SK-N-SH (cell line): ENCODE data around the gene RNF4.

Experiments used
- EP300 ChIP-seq, 2 experiments: IDR thresholded peaks; 2 replicates each; pipeline versions ENCODE4 v1.4.0 to v1.6.1; 2012; ENCODE audit warnings: borderline replicate concordance in 1 of 2, low read depth in 1 of 2, low read length in 1 of 2
- MXI1 ChIP-seq: IDR thresholded peaks from 2 replicates; pipeline ENCODE4 v1.6.1; 2012; ENCODE audit warnings: mild to moderate bottlenecking, low read depth, low read length, improper control_type of control experiment
- NRF1 ChIP-seq: IDR thresholded peaks from 2 replicates; pipeline ENCODE4 v1.6.1; 2012; ENCODE audit warnings: low read depth, mild to moderate bottlenecking, low read length
- POLR2AphosphoS5 ChIP-seq: IDR thresholded peaks from 2 replicates; pipeline ENCODE4 v1.6.1; 2012; ENCODE audit warnings: low read depth, low read length
- RCOR1 ChIP-seq: fragments of 150-350 bp; IDR thresholded peaks from 2 replicates; pipeline ENCODE4 v1.6.1; 2017; ENCODE audit warnings: antibody characterized with exemption, low read length
- RXRA ChIP-seq: IDR thresholded peaks from 2 replicates; pipeline ENCODE4 v1.4.0; 2012; ENCODE audit warnings: low read depth, mild to moderate bottlenecking, borderline replicate concordance
- SMC3 ChIP-seq: IDR thresholded peaks from 2 replicates; pipeline ENCODE4 v1.6.1; 2012; ENCODE audit warnings: low read depth, low read length, improper control_type of control experiment
- TEAD4 ChIP-seq: IDR thresholded peaks from 2 replicates; pipeline ENCODE4 v1.4.0; 2012; ENCODE audit warnings: mild to moderate bottlenecking, borderline replicate concordance; ENCODE audit not compliant: insufficient read depth
- YY1 ChIP-seq: IDR thresholded peaks from 2 replicates; pipeline ENCODE4 v1.4.0; 2012; ENCODE audit warnings: low read depth, mild to moderate bottlenecking
- TF ChIP-seq, protein P1 (sequence below): fragments of 150-350 bp; IDR thresholded peaks from 2 replicates; pipeline ENCODE4 v1.6.1; 2016; ENCODE audit warnings: mild to moderate bottlenecking, low read depth, low read length
- TF ChIP-seq, protein P2 (sequence below): fragments of 200-600 bp; sonication (generic); IDR thresholded peaks from 2 replicates; pipeline ENCODE4 v1.6.1; 2017; ENCODE audit warnings: antibody characterized with exemption, mild to moderate bottlenecking, moderate library complexity

DNA sequence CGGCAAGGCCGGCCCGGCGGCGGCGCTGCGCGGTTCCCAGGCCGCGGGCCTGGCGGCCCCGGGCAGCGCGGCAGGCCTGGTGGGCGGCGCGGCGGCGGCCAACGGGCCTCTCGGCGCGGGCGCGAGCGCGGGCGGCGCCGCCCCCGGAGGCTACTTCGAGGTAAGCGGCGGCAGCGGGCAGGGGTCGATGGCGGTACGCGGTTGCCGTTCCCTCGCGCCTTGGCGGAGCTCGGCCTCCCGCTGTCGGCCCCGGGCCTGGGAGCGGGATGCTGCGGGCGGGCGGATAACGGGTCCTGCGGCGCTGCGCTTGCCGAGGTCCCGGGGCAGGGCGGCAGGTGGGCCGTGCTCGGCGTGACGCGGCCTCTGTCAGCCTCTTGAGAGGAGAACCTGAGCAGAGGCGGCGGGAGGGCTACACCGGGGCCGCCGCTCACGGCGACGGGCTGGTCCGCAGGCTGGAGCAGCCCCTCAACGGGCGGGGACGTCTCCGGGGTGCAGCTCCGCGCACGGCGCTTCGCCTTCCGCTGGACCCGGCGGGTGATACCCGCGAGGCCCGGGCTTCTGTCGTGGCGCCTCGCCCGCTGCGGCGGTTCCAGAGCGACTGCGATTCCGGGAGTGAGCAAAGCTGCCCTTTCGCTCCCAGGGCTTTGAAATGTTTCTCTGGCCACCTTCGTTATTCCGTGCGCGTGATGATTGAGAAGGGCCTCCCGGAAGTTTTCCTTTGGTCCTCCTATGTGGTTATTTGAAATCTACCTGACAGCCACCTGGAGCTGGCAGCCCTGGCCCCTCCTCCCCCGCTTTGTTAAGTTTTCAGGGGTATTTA lies 68.3 kb downstream of the RNF4 start:
- TF ChIP-seq NRF1 (no peak), POLR2AphosphoS5 (no peak), RXRA (no peak), TEAD4 (no peak), RCOR1 (no peak), YY1 (no peak), EP300 (IDR thresholded peaks at IDR 0.05; ENCODE audit: borderline replicate concordance in 1 of 2, low read depth in 1 of 2, low read length in 1 of 2) (no peak), SMC3 (no peak), MXI1 (no peak; the same call in 1 of the 2 replicates)
- TF ChIP-seq, protein P1, sequence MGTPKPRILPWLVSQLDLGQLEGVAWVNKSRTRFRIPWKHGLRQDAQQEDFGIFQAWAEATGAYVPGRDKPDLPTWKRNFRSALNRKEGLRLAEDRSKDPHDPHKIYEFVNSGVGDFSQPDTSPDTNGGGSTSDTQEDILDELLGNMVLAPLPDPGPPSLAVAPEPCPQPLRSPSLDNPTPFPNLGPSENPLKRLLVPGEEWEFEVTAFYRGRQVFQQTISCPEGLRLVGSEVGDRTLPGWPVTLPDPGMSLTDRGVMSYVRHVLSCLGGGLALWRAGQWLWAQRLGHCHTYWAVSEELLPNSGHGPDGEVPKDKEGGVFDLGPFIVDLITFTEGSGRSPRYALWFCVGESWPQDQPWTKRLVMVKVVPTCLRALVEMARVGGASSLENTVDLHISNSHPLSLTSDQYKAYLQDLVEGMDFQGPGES = no peak
- TF ChIP-seq, protein P2, sequence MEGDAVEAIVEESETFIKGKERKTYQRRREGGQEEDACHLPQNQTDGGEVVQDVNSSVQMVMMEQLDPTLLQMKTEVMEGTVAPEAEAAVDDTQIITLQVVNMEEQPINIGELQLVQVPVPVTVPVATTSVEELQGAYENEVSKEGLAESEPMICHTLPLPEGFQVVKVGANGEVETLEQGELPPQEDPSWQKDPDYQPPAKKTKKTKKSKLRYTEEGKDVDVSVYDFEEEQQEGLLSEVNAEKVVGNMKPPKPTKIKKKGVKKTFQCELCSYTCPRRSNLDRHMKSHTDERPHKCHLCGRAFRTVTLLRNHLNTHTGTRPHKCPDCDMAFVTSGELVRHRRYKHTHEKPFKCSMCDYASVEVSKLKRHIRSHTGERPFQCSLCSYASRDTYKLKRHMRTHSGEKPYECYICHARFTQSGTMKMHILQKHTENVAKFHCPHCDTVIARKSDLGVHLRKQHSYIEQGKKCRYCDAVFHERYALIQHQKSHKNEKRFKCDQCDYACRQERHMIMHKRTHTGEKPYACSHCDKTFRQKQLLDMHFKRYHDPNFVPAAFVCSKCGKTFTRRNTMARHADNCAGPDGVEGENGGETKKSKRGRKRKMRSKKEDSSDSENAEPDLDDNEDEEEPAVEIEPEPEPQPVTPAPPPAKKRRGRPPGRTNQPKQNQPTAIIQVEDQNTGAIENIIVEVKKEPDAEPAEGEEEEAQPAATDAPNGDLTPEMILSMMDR = no peak
